Activated naive CD8-positive, alpha-beta T cell treated with anti-CD3 and anti-CD28 coated beads for 36 hours (primary cell): ENCODE data around the gene PAOX. TPM values are rescaled to one million over a fixed set of nuclear protein-coding genes. Genes with fewer than 3 reads are reported as not detected.
A peak's percentile ranks its signal among the peaks of the same experiment; 100 is the strongest.
"Not testable (repeated sequence)": the region's sequence is repeated elsewhere in the genome, so short reads cannot be mapped to it uniquely, and the experiment has no call there.

Experiments
- DNase-seq: peaks from one replicate; pipeline ENCODE4 v3.0.0; 2021
- H3K27ac Mint-ChIP-seq: one replicate; pipeline ENCODE4 v1.8.0; 2022; ENCODE audit warnings: mild to moderate bottlenecking, moderate library complexity, mixed read lengths
- H3K27me3 Mint-ChIP-seq: one replicate; pipeline ENCODE4 v1.8.0; 2022; ENCODE audit warnings: mild to moderate bottlenecking, mixed read lengths
- H3K36me3 Mint-ChIP-seq: one replicate; pipeline ENCODE4 v1.8.0; 2021; ENCODE audit warnings: mild to moderate bottlenecking, mixed read lengths
- H3K4me1 Mint-ChIP-seq: one replicate; pipeline ENCODE4 v1.8.0; 2021; ENCODE audit warnings: mixed read lengths
- H3K4me3 Mint-ChIP-seq: one replicate; pipeline ENCODE4 v1.8.0; 2022; ENCODE audit warnings: mild to moderate bottlenecking, moderate library complexity, mixed read lengths
- H3K9me3 Mint-ChIP-seq: one replicate; pipeline ENCODE4 v1.8.0; 2022; ENCODE audit warnings: mixed read lengths
- total RNA-seq, 2 experiments: library from RNA; stranded (reverse); gene quantifications; one replicate each; pipeline ENCODE4 v1.2.3, GENCODE V29; 2021

The PAOX gene
- total RNA-seq, 2 experiments from 2014 or later: 4.6 to 4.7 TPM

DNA sequence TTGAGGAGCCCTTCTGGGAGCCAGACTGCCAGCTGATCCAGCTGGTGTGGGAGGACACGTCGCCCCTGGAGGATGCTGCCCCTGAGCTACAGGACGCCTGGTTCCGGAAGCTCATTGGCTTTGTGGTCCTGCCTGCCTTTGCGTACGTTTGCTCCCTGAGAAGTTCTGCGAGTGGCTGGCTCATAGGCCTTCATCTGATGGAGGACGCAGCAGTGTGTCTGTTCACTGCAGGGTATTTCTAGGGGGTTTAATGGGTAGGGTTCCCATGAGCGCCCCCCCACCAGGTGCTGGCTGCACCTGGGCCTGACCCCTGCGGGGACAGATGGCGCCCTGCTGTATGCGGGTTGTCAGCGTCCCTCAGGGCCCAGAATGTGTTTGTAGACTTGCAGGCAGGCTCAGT is 5.0 kb downstream of the PAOX start:
- H3K4me3 Mint-ChIP-seq: no peak overlapping the region

DNA sequence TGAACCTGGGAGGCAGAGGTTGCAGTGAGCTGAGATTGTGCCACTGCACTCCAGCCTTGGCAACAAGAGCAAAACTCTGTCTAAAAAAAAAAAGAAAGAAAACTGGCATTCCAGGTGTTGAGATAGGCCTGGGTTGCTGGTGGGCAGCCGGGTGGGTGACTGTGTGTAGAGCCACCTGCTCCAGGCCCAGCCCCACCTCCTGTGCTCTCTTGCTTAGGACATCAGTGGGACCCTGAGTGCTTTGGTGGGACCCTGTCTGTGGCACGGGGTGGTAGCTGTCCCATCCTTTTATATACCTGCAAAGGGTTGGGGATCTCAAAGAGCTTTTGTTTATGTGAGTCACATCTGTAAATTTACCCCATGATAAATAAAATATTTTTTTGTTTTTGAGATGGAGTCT is 6.2 kb downstream of the PAOX start:
- Mint-ChIP-seq H3K27me3 (no peaks in the 10 kb centered on the region), H3K27ac (no peak overlapping the region), H3K36me3 (no peaks in the 10 kb centered on the region), H3K9me3 (no peaks in the 10 kb centered on the region), H3K4me3 (no peak overlapping the region), H3K4me1 (peaks cover 19% of the 10 kb centered on the region)
- DNase-seq: no peak

More for the DNA sequence above, 5.0 kb downstream of the PAOX start:
- H3K27me3 Mint-ChIP-seq: no peaks in the 10 kb centered on the region
- no peak overlapping the region for H3K27ac Mint-ChIP-seq
- no peak for DNase-seq
- peaks cover 12% of the 10 kb centered on the region for H3K4me1 Mint-ChIP-seq
- no peaks in the 10 kb centered on the region for H3K9me3 Mint-ChIP-seq
- no peaks in the 10 kb centered on the region for H3K36me3 Mint-ChIP-seq

DNA sequence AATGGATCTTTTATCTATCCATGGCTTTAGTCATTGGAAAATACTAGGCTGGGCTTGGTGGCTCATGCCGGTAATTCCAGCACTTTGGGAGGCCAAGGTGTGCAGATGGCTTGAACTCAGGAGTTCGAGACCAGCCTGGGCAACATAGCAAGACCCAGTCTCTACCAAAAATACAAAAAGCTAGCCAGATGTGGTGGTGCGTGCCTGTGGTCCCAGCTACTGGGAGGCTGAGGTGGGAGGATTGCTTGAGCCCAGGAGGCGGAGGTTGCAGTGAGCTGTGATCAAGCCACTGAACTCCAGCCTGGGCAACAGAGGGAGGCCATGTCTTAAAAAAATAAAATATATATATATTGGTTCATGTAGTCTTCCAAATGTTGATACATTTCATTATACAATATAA is 7.9 kb downstream of the PAOX start:
- H3K4me1 Mint-ChIP-seq: peaks cover 34% of the 10 kb centered on the region
- H3K27me3 Mint-ChIP-seq, H3K9me3 Mint-ChIP-seq, H3K27ac Mint-ChIP-seq, DNase-seq, H3K4me3 Mint-ChIP-seq, H3K36me3 Mint-ChIP-seq: not testable (repeated sequence)

DNA sequence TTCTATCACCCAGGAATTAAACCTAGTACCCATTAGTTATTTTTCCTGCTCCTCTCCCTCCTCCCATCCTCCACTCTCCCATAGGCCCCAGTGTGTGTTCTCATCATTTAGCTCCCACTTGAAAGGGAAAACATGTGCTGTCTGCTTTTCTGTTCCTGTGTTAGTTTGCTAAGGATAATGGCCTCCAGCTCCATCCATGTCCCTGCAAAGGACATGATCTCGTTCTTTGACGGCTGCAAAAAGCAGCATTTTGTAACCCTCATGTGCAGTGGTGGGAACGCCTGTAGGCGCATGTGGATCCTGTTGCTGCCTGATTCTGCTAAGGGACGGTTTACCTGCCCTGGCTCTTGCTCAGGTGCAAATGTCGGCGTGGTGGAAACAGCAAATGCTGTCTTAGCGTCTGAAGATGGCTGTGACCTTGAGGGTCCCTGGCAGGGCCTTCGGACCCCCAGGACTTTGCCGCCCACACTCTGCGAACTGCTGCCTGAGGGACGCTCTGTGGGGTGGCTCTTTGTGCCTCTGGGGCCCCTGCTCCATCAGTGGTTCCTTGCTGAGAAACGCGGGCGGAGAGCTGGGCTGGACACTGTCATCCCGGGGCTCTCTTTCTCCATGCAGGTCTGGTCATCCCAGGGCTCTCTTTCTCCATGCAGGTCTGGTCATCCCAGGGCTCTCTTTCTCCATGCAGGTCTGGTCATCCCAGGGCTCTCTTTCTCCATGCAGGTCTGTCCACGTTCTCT is 9.3 kb downstream of the PAOX start:
- no peaks in the 10 kb centered on the region for H3K36me3 Mint-ChIP-seq
- DNase-seq: no peak
- no peaks in the 10 kb centered on the region for H3K27me3 Mint-ChIP-seq
- H3K9me3 Mint-ChIP-seq: no peaks in the 10 kb centered on the region
- H3K4me1 Mint-ChIP-seq: peaks cover 34% of the 10 kb centered on the region
- H3K4me3 Mint-ChIP-seq: peak overlapping the region; percentile 80
- peak overlapping the region; percentile 99 for H3K27ac Mint-ChIP-seq

DNA sequence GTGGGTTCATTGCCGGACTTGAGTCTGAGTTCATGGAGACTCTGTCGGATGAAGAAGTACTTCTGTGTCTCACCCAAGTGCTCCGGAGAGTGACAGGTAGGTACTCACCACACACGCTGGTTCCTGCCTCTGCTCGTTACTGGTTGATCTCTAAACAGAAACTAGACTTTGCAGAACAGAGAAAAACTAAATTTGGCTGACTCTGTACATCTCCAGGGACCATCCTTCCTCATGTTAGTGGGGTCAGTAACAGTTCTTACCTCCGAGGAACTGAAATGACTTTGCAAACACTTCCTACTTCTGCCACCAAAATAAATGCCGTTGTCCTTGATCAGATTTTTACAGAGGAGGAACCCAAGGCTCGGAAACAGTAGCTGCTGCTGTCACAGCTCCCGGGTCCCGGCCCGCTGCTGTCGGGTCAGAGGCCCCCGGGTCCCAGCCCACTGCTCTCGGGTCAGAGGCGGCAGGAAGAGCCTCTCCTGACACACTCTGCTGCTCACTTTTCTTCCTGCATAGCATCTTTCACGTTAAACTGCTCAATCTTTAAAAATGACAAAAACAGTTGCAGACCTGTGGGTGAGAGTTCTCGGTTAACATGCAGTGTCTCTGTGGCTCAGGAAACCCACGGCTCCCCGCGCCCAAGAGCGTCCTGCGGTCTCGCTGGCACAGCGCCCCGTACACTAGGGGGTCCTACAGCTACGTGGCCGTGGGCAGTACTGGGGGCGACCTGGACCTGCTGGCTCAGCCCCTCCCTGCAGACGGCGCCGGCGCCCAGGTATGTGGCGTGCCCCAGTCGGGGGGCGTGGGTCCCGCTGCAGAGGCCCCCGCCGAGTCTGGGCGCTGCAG is 10.1 kb downstream of the PAOX start:
- H3K27ac Mint-ChIP-seq: peak overlapping the region; percentile 99
- peak overlapping the region; percentile 80 for H3K4me3 Mint-ChIP-seq
- no peaks in the 10 kb centered on the region for H3K27me3 Mint-ChIP-seq
- H3K9me3 Mint-ChIP-seq: no peaks in the 10 kb centered on the region
- H3K36me3 Mint-ChIP-seq: no peaks in the 10 kb centered on the region
- H3K4me1 Mint-ChIP-seq: peaks cover 36% of the 10 kb centered on the region
- DNase-seq: no peak

DNA sequence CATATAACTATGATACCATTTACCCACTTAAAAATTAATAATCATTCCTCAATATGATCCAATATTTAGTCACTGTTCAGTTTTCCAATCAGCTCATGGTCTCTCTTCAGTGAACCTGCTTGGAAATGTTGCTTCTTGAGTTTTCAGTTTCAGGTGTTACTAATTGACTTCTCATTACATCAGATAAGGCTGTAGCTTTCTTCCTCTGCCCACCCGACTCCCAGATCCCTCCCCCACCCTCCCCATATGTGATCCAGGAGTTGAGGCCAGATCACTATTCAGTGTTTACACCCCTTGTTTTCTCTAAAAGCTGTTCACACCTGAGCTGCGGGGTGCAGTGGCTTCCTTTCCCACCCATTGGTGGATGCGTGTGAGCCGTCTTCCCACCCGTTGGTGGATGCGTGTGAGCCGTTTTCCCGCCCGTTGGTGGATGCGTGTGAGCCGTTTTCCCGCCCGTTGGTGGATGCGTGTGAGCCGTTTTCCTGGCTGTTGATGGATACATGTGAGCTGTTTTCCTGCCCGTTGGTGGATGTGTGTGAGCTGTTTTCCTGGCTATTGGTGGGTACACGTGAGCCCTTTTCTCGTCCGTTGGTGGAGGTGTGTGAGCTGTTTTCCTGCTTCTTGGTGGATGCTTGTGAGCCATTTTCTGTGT is 11.7 kb downstream of the PAOX start:
- H3K4me3 Mint-ChIP-seq: peak overlapping the region; percentile 80
- H3K27me3 Mint-ChIP-seq: no peaks in the 10 kb centered on the region
- peaks cover 10% of the 10 kb centered on the region for H3K36me3 Mint-ChIP-seq
- peak overlapping the region; percentile 99 for H3K27ac Mint-ChIP-seq
- DNase-seq: no peak
- H3K9me3 Mint-ChIP-seq: no peaks in the 10 kb centered on the region
- peaks cover 42% of the 10 kb centered on the region for H3K4me1 Mint-ChIP-seq

DNA sequence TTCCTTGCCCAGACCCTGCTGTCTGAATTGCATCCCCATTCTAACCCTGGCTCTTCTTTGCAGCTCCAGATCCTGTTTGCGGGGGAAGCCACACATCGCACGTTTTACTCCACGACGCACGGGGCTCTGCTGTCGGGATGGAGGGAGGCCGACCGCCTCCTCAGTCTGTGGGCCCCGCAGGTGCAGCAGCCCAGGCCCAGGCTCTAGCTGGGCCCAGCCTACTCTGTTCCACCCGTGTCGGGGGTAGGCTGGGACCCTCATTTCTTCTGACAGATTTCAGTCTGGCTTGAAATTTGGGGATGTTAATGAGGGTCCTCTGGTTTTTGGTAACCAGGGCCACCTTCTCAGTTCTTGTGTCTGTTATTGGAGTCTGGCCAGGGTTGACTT is 12.2 kb downstream of the PAOX start:
- DNase-seq: no peak
- peaks cover 46% of the 10 kb centered on the region for H3K4me1 Mint-ChIP-seq
- H3K27ac Mint-ChIP-seq: peak overlapping the region; percentile 99
- no peak overlapping the region for H3K4me3 Mint-ChIP-seq
- H3K27me3 Mint-ChIP-seq: no peaks in the 10 kb centered on the region
- peaks cover 12% of the 10 kb centered on the region for H3K36me3 Mint-ChIP-seq
- no peaks in the 10 kb centered on the region for H3K9me3 Mint-ChIP-seq

DNA sequence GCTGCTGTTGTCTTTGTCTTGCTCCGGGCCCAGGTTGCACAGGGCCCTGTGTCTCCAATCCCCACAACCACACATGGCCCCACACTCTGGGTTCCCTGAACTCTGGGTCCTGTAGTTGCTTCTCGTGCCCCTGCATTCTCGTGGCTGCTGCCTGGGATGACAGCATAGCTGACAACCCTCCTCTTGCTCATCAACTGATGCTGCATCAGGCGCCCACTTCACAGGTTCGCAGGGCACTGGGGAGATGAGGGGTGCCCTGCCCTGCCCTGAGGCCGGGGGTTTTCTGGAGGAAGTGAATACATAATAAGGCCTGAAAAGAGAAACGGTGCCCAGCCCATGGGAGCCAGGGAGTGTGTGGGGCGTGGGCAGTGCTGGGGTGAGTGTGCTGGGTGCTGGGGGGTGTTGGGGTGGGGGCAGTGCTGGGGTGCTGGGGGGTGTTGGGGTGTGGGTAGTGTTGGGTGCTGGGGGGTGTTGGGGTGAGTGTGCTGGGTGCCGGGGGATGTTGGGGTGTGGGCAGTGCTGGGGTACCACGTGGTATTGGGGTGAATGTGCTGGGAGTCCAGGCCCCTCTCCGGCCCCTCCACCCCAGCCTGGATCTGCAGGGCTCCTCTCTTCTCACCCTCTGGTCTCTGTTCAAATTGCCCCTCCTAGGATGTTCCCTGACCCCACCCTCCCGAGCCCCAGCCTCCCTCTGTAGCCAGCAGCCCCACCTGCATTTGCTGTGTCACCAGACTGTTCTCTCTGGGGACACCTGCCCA is 12.9 kb downstream of the PAOX start:
- H3K27me3 Mint-ChIP-seq: no peaks in the 10 kb centered on the region
- no peaks in the 10 kb centered on the region for H3K9me3 Mint-ChIP-seq
- H3K36me3 Mint-ChIP-seq: peaks cover 12% of the 10 kb centered on the region
- H3K4me3 Mint-ChIP-seq: peak overlapping the region; percentile 22
- peaks cover 47% of the 10 kb centered on the region for H3K4me1 Mint-ChIP-seq
- peak overlapping the region; percentile 99 for H3K27ac Mint-ChIP-seq
- no peak for DNase-seq

DNA sequence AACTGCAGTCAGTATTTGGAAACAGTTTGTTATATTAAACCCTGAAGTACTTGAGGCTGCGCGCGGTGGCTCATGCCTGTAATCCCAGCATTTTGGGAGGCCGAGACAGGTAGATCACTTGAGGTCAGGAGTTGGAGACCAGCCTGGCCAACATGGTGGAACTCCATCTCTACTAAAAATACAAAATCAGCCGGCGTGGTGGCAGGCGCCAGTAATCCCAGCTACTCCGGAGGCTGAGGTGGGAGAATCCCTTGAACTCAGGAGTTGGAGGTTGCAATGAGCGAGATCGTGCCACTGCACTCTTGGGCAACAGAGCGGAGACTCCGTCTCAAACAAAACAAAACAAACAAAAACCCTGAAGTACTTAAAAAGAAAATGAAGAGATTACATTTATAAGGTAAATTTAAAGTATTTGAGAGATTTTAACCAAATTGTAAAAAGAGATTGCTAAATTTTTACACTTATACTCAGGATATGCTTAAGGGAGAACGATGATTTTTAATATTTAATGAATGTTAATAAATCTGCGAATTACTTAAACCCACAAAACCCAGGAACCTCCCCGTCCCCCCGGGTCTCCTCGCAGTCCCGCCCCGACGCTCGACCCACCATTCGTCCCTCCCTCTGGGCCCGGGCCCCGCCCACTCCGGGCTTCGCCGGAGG is 14.5 kb downstream of the PAOX start:
- peaks cover 49% of the 10 kb centered on the region for H3K4me1 Mint-ChIP-seq
- H3K4me3 Mint-ChIP-seq: peak overlapping the region; percentile 93

DNA sequence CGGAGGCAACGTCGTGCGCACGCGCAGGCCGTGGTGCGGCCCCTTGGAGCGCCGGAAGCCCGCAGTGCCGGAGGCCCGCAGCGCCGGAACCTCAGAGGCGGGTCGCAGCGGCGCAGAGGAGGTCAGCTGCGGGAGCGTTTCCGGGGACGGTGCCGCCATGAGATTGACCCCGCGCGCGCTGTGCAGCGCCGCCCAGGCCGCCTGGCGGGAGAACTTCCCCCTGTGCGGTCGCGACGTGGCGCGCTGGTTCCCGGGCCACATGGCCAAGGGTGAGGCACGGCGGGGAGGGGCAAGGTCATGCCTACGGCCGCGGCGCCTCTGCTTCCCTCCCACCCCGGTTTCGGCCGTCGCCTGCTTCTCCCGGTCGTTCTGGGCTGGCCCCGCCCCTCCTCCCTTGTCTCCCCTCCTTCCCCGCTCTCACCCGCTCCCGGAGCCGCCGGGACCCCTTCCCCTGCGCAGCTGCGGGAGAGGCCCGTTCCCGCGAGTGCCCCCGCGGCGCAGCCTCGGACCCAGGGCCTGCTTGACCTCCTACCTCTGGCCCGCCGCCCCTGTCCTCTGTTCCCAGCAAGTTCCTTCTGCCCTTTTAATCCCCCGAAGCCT is 15.1 kb downstream of the PAOX start, which contains the start of gene MTG1:
Gene MTG1, plus strand, starts transcription at position 94 of the 600 bp plus-strand sequence. Its CDS starts 64 bp downstream, at position 158.
- Mint-ChIP-seq H3K27ac (peak within 1 kb of the TSS; percentile 96), H3K4me1 (peaks cover 44% of the 10 kb centered on the region), H3K27me3 (no peaks in the 10 kb centered on the region), H3K9me3 (no peaks in the 10 kb centered on the region), H3K36me3 (peaks cover 30% of the 10 kb centered on the region), H3K4me3 (peak within 1 kb of the TSS; percentile 93)
- DNase-seq: peak; percentile 97

More for the DNA sequence above, 14.5 kb downstream of the PAOX start:
- Mint-ChIP-seq H3K27ac (peak overlapping the region; percentile 70), H3K9me3 (no peaks in the 10 kb centered on the region), H3K27me3 (no peaks in the 10 kb centered on the region), H3K36me3 (peaks cover 25% of the 10 kb centered on the region)
- DNase-seq: no peak

DNA sequence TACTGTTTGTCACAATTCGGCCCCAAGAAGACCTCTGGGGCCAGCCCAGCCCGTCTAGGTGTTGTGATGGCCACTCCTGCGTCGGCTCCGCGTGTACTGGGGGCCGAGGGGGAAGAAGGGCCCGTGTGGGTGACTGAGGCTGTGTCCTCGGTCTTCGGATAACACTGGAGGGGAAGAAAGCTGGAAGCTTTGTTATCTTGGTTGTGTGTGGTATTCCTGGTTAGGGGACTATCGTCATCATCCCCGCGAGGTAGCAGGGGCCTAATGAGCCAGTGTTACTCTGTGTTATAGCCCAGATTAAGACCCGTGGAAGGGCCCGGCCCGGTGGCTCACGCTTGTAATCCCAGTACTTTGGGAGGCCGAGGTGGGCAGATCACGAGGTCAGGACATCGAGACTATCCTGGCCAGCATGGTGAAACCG is 15.7 kb downstream of the PAOX start:
- Mint-ChIP-seq H3K27me3 (no peaks in the 10 kb centered on the region), H3K36me3 (peaks cover 30% of the 10 kb centered on the region), H3K27ac (peak overlapping the region; percentile 96), H3K4me3 (peak overlapping the region; percentile 93), H3K9me3 (no peaks in the 10 kb centered on the region), H3K4me1 (peaks cover 40% of the 10 kb centered on the region)
- DNase-seq: no peak

DNA sequence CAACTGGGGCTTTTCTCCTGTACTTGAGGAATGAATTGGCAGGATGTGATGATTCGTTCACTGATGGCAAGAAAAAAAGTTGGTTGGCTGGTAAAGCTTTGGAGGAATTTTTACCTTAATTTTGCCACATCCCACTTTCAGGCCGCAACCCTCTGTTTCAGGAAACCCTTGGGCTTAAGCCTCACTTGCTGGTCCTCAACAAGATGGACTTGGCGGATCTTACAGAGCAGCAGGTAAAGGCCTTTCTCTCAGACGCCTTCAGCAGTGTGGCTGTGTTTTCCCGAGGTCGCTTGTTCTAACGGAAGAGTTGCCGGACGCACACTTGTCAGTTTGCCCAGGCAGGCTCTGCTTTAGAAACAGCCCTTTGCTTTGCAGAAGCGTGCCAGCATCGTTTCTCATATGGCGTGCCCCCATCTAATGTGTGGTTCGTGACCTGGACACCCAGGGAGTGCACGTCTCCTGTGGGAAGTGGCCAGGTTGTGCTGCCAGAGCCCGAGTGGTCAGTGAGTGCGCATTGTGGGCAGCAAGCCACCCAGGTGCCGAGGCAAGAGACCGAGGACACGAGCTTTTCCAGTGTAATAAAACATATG is 17.1 kb downstream of the PAOX start:
- H3K27me3 Mint-ChIP-seq: no peaks in the 10 kb centered on the region
- H3K27ac Mint-ChIP-seq: no peak overlapping the region
- H3K36me3 Mint-ChIP-seq: peaks cover 33% of the 10 kb centered on the region
- H3K4me3 Mint-ChIP-seq: no peak overlapping the region
- H3K9me3 Mint-ChIP-seq: no peaks in the 10 kb centered on the region
- DNase-seq: no peak
- H3K4me1 Mint-ChIP-seq: peaks cover 38% of the 10 kb centered on the region

DNA sequence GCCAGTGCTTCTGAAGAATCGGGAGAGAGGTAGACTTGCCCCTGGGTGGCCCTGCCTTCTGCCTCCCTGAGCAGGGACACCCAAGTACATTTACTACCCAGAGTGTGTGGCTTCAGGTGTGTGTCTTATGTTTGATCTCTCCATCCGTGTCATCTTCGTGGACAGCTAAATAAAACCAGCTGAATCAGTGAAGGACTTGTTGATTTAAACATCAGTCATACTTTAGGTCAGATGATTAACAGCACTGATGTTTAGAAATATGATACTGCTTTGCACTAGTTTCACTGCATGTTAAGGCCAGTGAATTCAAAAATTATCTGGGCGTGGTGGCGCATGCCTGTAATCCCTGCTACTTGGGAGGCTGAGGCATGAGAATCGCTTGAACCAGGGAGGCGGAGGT is 18.9 kb downstream of the PAOX start:
- Mint-ChIP-seq H3K27me3 (no peaks in the 10 kb centered on the region), H3K9me3 (no peaks in the 10 kb centered on the region), H3K4me3 (no peak overlapping the region), H3K27ac (no peak overlapping the region), H3K4me1 (peaks cover 33% of the 10 kb centered on the region), H3K36me3 (peaks cover 38% of the 10 kb centered on the region)
- no peak for DNase-seq
